GM18505 (cell line): Measurements from ENCODE around the gene MCM6.
"Not testable (repeated sequence)": the region's sequence is repeated elsewhere in the genome, so short reads cannot be mapped to it uniquely, and the experiment has no call there.

Experiments used
- ATAC-seq: cut with Tn5 transposase; IDR thresholded peaks from one replicate; pipeline ENCODE4 v1.9.1; 2021; ENCODE audit not compliant: unreplicated experiment
- POLR2A ChIP-seq: IDR thresholded peaks from 4 replicates; pipeline ENCODE4 v1.6.1; 2011; ENCODE audit warnings: borderline replicate concordance; ENCODE audit not compliant: insufficient read depth, insufficient read length; ENCODE audit errors: extremely low read depth

Gene MCM6

DNA sequence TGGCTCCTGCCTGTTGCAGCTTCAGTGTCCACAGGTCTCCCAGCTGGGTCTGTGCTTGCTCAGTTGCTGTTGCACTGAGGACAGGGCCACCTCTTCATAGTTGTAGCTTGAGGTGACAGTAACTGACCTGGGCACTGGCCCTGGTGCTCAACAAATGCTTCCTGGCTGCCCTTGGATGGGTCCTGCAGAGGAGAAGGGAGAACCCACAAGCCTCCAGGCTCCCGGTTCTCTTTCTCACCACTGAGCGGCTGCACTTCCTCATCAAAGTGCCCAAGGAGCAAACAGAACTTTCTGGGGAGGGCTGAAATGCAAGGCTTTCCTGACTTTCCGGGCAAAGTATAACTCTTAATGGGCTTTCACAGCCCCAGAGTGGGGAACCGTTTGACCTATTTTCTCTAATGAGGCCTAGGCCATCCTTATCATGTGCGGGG lies 78.0 kb downstream of the MCM6 start:
- ATAC-seq = no peak
- no peak for TF ChIP-seq POLR2A

DNA sequence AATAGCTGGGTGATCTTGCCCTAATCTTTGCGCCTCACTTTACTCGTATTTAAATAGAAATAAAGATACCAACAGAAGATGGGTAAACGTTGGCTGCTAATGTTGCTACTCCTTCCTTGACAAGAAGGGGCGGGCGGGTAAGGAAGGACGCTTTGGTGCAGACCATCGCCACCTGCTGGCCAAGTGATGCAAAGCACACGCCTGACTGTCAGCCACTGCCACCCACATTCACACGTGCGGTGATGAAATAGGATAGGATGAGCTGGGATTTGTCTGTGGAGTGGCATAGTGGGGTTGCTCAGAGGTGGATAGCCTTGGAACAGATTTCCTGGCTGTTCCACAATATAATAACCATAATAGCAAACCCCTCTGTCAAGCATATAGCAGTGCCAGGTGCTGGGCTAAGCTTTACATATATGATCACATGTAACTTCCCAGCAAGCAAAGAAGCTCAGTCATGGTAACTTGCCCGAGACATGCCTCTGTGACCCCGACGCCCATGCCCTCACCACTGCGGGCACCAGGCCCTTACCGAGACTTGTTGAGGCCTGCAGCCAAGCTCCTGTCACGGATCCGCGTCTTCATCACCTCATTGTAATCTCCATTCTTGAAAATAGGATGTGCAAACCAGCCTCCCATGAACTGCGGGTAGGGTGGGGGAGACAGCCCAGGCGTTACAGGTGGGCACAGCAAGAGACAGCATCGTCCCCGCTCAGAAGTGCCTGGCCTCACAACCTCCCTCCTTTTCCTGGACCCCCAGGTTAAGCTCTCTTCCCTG lies 78.6 kb downstream of the MCM6 start:
- TF ChIP-seq POLR2A = no peak
- ATAC-seq = peak; percentile 69

DNA sequence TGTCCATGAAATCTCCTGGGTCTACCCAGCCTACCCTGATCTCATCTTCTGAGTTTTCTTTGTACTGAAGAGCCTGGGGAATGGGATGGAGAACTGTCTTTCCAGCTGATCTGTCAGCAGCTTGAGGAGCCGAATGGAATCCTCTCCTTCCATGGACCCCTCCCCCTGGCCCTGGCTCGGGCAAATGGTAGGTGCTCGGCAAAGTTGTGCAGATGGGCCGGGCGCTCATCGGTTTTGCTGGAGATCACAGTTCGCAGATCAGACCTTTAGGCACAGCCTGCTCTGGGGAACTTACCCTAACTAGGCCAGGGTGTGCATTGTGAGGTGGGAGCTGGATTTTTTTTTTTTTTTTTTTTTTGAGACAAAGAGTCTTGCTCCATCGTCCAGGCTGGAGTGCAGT lies 79.6 kb downstream of the MCM6 start:
- no peak for ATAC-seq
- no peak for TF ChIP-seq POLR2A

DNA sequence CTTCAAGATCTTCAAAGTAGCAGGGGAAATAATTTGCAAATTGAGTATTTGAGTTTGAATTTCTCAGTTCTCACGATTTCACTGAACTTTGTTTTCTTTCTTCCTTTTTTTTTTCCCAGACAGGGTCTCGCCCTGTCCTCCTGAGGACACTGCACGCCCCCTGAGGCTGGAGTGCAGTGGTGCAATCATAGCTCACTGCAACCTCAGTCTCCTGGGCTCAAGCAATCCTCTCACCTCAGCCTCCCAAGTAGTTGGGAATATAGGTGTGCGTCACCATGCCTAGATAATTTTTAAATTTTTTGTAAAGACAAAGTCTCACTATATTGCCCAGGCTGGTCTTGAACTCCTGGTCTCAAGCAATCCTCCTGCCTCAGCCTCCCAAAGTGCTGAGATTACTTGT lies 80.6 kb downstream of the MCM6 start:
- ATAC-seq = not testable (repeated sequence)

DNA sequence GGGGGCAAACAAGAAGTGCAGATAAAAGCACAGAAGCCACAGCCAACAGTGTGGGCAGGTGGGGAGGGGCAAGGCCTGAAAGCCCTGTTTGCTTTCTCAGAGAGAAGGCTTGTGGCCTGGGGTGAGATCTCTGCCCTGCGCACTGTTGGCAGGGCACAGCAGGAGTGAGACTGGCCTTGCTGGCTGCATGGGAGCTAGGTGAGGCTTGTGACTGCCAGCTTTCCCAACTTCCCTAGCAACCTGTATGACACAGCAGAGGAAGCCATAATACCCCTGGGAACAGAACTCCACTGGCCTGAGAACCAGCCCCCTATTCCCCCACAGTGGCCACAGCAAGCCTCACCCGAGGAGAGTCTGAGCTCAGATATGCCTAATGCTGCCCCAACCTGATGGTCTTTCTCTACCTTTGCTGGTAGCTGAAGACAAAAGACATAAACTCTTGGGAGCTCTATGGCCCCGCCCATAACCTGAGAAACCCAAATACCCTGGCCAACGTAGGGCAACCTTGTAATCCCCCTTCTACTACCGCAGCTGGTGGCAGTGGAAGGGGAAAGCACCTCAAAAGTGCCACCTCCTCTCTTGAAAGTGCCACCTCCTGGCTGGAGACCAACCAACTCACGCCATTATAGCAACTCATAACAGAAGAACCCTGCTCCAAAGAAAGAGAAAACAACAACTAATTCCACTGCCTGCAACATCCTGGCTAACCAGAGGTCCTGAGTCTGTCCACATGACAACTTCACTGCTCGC lies 83.7 kb downstream of the MCM6 start:
- no peak for ATAC-seq
- TF ChIP-seq POLR2A = no peak

DNA sequence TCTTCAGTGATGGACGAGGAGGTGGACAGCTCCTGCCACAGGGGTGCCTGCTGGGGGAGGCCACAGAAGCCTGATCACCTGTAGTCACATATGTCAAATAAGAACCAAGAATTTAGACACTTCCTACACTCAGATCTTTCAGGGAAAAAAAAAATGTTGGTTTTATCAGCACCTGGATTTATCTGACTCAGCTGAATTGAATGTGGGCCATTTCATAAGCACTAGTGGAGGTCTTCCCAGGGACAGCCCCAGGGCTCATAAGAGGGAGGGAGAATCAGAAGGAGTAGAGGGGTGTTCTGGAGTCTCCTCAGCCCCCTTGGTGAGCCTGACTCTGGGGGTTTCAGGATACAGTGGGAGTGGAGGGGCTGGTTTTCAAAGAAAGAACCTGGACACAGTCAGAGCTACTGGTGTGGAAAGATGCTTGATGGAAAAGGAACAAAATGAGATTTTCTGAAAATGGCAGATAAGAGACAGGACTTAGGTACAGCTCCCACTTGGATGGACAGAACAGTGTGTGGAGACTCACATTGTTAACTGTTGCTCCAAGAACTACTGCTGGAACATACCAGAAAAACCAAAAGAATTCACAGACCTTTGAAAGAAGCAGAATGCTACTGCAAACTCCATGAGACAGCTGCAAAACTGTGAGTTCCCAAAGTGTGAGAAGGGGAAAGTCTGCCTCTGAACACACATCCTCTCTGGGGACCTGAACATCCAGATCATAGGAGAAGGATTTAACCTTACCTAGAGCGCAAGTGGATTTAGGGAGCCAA lies 84.6 kb downstream of the MCM6 start:
- TF ChIP-seq POLR2A = no peak
- ATAC-seq = no peak

DNA sequence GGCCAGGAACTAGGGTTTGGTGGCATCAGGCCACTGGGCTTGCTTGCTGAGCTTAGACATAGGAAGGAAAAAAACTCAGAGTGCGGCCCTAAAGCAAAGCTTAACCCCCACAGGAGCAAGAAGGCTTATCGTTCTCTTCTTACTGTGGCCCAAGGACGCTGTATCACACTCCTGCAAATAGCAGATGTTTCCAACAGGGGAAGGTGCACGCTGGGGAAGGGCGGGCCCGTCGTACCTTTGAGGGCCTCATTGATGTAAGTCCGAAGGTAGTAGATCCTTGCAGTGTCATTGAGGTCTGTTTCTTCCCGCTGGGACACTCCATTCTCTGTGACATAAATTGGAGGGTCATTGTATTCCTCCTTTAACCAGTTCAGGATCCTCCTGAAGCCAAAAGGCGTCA lies 85.8 kb downstream of the MCM6 start:
- TF ChIP-seq POLR2A = no peak
- ATAC-seq = no peak
